Activated CD8-positive, alpha-beta T cell treated with anti-CD3 and anti-CD28 coated beads for 36 hours (primary cell): ENCODE data around the gene FSD1L. TPM values are rescaled to one million over a fixed set of nuclear protein-coding genes. Genes with fewer than 3 reads are reported as not detected.

Experiments used
- ATAC-seq: fragments of 200-7000 bp; cut with Tn5 transposase; one replicate; pipeline ENCODE4 v1.10.0; 2021; ENCODE audit warnings: mild to moderate bottlenecking, moderate library complexity
- CTCF ChIA-PET: fragments of 350-600 bp; sonication (Branson Sonifier 250); formaldehyde crosslinking; loops from one replicate; lab custom pipeline; 2021; ENCODE audit warnings: antibody characterized with exemption; lab: Charles Lee
- POLR2A ChIA-PET: fragments of 350-600 bp; sonication (Branson Sonifier 250); formaldehyde crosslinking; loops from one replicate; lab custom pipeline; 2021; ENCODE audit warnings: antibody characterized with exemption; lab: Charles Lee
- DNase-seq: peaks from one replicate; pipeline ENCODE4 v3.0.0-alpha.2; 2020
- H3K27ac Mint-ChIP-seq: one replicate; pipeline ENCODE4 v1.8.0; 2021; ENCODE audit warnings: mild to moderate bottlenecking, mixed read lengths
- H3K27me3 Mint-ChIP-seq: one replicate; pipeline ENCODE4 v1.8.0; 2021; ENCODE audit warnings: mixed read lengths
- H3K36me3 Mint-ChIP-seq: one replicate; pipeline ENCODE4 v1.8.0; 2021; ENCODE audit warnings: low read depth, mixed read lengths
- H3K4me1 Mint-ChIP-seq: one replicate; pipeline ENCODE4 v1.8.0; 2021; ENCODE audit warnings: low read depth, mixed read lengths
- H3K4me3 Mint-ChIP-seq: one replicate; pipeline ENCODE4 v1.8.0; 2021; ENCODE audit warnings: mild to moderate bottlenecking, moderate library complexity, mixed read lengths
- H3K9me3 Mint-ChIP-seq: one replicate; pipeline ENCODE4 v1.8.0; 2021; ENCODE audit warnings: mixed read lengths
- intact Hi-C: fragments of 100-400 bp; cut with micrococcal nuclease; formaldehyde crosslinking; loops from one replicate; pipeline ENCODE4 v1.10.0; 2022
- total RNA-seq, 2 experiments: library from RNA; stranded (reverse); gene quantifications; one replicate each; pipeline ENCODE4 v1.2.3, GENCODE V29; 2021
- TF ChIP-seq, protein P1 (sequence below): fragments of 200-600 bp; IDR thresholded peaks from one replicate; pipeline ENCODE4 v1.8.0; 2022; ENCODE audit warnings: antibody characterized with exemption, mild to moderate bottlenecking

FSD1L gene
- total RNA-seq, 2 experiments from 2014 or later = 1.3 TPM

DNA sequence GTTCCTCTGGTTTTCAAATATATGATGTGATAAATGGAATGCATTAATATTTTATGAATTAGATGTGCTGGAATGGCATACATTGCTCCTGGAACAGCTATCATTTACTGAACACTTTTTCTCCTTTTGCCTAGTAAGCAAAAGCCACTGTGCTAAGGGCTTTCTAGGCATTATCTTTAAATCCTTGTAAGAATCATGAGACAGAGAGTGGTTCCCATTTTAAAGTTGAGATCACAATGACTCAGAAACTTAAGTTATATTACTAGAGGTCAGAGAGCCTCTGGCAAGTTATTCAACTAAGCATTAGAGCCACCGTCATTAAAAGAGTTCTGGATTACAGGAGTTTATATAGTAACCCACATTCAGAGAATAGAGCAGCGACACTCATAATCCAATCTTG is 26.7 kb upstream of the FSD1L start:
- TF ChIP-seq, protein P1, sequence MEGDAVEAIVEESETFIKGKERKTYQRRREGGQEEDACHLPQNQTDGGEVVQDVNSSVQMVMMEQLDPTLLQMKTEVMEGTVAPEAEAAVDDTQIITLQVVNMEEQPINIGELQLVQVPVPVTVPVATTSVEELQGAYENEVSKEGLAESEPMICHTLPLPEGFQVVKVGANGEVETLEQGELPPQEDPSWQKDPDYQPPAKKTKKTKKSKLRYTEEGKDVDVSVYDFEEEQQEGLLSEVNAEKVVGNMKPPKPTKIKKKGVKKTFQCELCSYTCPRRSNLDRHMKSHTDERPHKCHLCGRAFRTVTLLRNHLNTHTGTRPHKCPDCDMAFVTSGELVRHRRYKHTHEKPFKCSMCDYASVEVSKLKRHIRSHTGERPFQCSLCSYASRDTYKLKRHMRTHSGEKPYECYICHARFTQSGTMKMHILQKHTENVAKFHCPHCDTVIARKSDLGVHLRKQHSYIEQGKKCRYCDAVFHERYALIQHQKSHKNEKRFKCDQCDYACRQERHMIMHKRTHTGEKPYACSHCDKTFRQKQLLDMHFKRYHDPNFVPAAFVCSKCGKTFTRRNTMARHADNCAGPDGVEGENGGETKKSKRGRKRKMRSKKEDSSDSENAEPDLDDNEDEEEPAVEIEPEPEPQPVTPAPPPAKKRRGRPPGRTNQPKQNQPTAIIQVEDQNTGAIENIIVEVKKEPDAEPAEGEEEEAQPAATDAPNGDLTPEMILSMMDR = no peak
- Mint-ChIP-seq H3K4me1 (peaks cover 3% of the 10 kb centered on the region), H3K27ac (no peak overlapping the region), H3K36me3 (no peaks in the 10 kb centered on the region), H3K4me3 (no peak overlapping the region), H3K27me3 (peaks cover 1% of the 10 kb centered on the region), H3K9me3 (no peaks in the 10 kb centered on the region)
- no peak for ATAC-seq
- DNase-seq = no peak
- CTCF ChIA-PET = no interaction called here
- intact Hi-C loops = loop anchor here (10.0 kb wide), 1 partner anchor 294 kb away; no protein-coding TSS in a partner anchor
- POLR2A ChIA-PET = no interaction called here

DNA sequence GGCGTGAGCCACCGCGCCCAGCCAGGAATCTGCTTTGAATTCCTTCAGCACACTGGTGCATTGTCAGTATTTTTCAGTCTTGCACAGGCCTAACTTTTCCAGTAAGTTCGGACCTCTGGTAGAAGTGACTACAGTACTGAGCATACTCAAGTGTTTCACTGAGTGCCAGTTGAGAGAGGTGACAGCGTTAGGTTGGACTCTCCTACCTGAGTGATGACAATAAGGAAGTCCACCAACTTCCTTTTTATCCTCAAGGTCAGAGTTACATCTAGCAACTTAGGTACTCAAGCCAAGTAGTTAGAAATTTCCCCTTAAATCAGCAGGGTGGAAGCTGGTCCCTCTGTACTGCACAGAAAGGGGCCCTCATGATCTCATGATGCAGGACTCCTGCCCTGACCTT is 26.0 kb upstream of the FSD1L start:
- Mint-ChIP-seq H3K4me3 (no peak overlapping the region), H3K36me3 (no peaks in the 10 kb centered on the region), H3K4me1 (peaks cover 2% of the 10 kb centered on the region), H3K27ac (no peak overlapping the region), H3K9me3 (no peaks in the 10 kb centered on the region), H3K27me3 (peaks cover 1% of the 10 kb centered on the region)
- CTCF ChIA-PET = no interaction called here
- no peak for DNase-seq
- ATAC-seq = no peak
- intact Hi-C loops = loop anchor here (10.0 kb wide), 1 partner anchor 293 kb away; no protein-coding TSS in a partner anchor
- POLR2A ChIA-PET = no interaction called here
- TF ChIP-seq, protein P1 = no peak

DNA sequence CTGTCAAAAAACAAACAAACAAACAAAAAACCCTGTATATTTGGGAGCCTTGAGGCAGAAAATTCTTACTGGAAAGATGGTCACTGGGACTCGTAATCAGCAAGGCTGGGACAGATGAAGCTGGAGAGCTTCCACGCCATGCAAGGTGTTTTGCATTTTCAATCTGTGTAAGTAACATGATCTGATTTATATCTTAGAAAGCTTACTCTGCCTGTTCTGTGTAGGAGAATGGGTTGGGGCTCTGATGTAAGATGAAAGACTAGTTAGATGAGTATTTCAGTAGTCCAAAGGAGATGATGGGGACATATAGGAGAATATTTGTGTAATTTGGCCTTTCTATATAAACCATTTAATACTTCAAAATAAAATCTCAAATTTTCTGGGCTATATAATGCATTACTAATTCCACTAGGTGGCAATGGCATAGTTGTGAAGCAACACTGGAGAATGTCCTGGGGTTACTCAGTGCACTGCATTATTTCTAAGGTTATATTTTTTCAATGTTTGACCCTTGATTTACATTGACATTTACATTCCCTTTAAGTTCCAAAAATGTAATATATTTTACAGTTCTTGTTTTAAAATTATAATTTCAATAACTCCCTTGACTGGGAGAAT is 21.9 kb upstream of the FSD1L start:
- TF ChIP-seq, protein P1 = peak; percentile 37
- H3K4me3 Mint-ChIP-seq = no peak overlapping the region
- no peak overlapping the region for H3K27ac Mint-ChIP-seq
- intact Hi-C loops = loop anchor here (10.0 kb wide), 1 partner anchor 289 kb away; no protein-coding TSS in a partner anchor
- DNase-seq = no peak
- no peaks in the 10 kb centered on the region for H3K4me1 Mint-ChIP-seq
- ChIA-PET CTCF (interaction anchor here (1.1 kb wide), 1 partner anchor 10 kb away, joined by 3 read pairs; no protein-coding TSS in a partner anchor), POLR2A (no interaction called here)
- H3K9me3 Mint-ChIP-seq = no peaks in the 10 kb centered on the region
- H3K27me3 Mint-ChIP-seq = no peaks in the 10 kb centered on the region
- no peak for ATAC-seq
- H3K36me3 Mint-ChIP-seq = no peaks in the 10 kb centered on the region

DNA sequence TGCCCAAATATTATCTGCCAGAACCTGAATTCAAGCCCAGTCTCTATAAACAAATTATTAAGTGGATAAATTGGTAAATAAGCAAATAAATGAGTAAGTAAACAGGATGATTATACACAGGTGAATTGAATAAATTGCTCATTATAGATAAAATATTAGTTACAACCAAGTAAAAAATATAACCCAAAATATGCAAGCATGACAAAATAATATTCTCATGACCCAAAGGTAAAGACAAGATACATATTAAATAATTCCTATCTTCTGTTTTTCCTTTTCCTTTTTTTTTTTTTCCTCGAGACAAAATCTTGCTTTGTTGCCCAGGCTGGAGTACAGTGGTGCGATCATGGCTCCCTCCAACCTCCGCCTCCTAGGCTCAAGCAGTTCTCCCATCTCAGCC is 21.2 kb upstream of the FSD1L start:
- CTCF ChIA-PET = no interaction called here
- H3K27ac Mint-ChIP-seq = no peak overlapping the region
- no peak for DNase-seq
- no peak overlapping the region for H3K4me3 Mint-ChIP-seq
- no peaks in the 10 kb centered on the region for H3K27me3 Mint-ChIP-seq
- ATAC-seq = no peak
- POLR2A ChIA-PET = no interaction called here
- H3K4me1 Mint-ChIP-seq = no peaks in the 10 kb centered on the region
- no peaks in the 10 kb centered on the region for H3K9me3 Mint-ChIP-seq
- H3K36me3 Mint-ChIP-seq = no peaks in the 10 kb centered on the region
- TF ChIP-seq, protein P1 = no peak
- intact Hi-C loops = loop anchor here (10.0 kb wide), 1 partner anchor 288 kb away; no protein-coding TSS in a partner anchor

DNA sequence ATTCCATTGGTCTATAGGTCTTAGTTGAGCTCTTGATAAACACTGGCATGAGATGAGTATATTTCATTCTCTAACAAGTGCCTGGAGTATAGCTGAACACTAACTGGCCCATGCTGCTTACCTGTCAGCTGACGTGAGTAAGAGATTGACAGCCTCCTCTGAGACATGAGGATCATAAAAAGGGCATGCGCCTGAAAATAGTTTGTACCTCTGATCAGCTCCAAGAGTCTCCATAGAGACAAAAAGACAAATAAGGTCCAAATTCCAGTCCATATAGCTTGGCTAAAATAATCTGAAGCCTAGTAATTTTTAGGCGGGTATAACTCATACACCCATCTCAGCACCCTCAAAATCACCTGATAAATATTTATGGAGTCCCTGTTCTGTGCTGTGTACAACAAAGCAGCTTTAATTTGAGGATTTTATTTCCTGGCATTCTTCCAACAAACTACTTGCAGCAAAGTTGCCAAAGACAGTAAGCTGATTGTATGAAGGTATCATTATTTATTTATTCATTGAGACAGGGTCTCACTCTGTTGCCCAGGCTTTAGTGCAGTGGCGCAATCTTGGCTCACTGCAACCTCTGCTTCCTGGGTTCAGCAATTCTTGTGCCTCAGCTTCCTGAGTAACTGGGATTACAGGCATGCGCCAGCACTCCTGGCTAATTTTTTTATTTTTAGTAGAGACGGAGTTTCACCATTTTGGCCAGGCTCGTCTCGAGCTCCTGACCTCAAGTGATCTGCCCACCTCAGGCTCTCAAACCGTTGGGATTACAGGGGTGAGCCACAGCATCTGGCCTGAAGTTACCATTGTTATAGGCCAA is 16.2 kb upstream of the FSD1L start:
- ATAC-seq = no peak
- Mint-ChIP-seq H3K4me3 (no peak overlapping the region), H3K9me3 (no peaks in the 10 kb centered on the region), H3K27me3 (no peaks in the 10 kb centered on the region), H3K4me1 (no peaks in the 10 kb centered on the region), H3K27ac (no peak overlapping the region), H3K36me3 (no peaks in the 10 kb centered on the region)
- intact Hi-C loops = no loop called here
- TF ChIP-seq, protein P1 = no peak
- ChIA-PET CTCF (interaction anchor here (1.2 to 1.3 kb wide), 2 partner anchors 12 to 14 kb away, joined by 3 to 4 read pairs; no protein-coding TSS in a partner anchor), POLR2A (no interaction called here)
- DNase-seq = no peak
